Thoracic aorta (tissue), 2 donors: ENCODE results near the gene MPZL1. TPM values are rescaled to one million over a fixed set of nuclear protein-coding genes. Genes with fewer than 3 reads are reported as not detected.
"Not testable (repeated sequence)": the region's sequence is repeated elsewhere in the genome, so short reads cannot be mapped to it uniquely, and the experiment has no call there.

Source experiments
- ATAC-seq: fragments of 150-250 bp; one replicate; pipeline ENCODE4 v1.8.0; 2017; ENCODE audit warnings: low read depth; ENCODE audit not compliant: insufficient number of reproducible peaks, low FRiP score
- DNase-seq: peaks from one replicate; pipeline ENCODE4 v3.0.0-alpha.2; 2020; ENCODE audit warnings: low spot score
- H3K27ac ChIP-seq, 2 donors: fragments of 200-600 bp; sonication (generic); 1 replicate in 1 of 2; 2 replicates in 1 of 2; pipeline ENCODE4 v1.5.1; 2016; ENCODE audit warnings: mild to moderate bottlenecking in 2 of 2, moderate library complexity in 2 of 2
- H3K27me3 ChIP-seq: fragments of 200-600 bp; sonication (generic); replicated peaks from 2 replicates; pipeline ENCODE4 v1.6.0; 2016; ENCODE audit warnings: mild to moderate bottlenecking; ENCODE audit not compliant: insufficient read depth
- H3K36me3 ChIP-seq: fragments of 200-600 bp; sonication (generic); one replicate; pipeline ENCODE4 v1.5.1; 2016
- H3K4me1 ChIP-seq, 2 donors: fragments of 200-600 bp; sonication (generic); 1 replicate in 1 of 2; 2 replicates in 1 of 2; pipeline versions ENCODE4 v1.5.1 to v1.6.0; 2016; ENCODE audit warnings: low read depth in 2 of 2, mild to moderate bottlenecking in 1 of 2; ENCODE audit not compliant: control insufficient read depth in 1 of 2
- H3K4me3 ChIP-seq: fragments of 200-600 bp; sonication (generic); 2 replicates; pipeline ENCODE4 v1.5.1; 2016; ENCODE audit warnings: mild to moderate bottlenecking
- H3K9me3 ChIP-seq: fragments of 200-600 bp; sonication (generic); 2 replicates; pipeline ENCODE4 v1.5.1; 2016
- total RNA-seq, 2 donors: library from RNA; depleted of rRNA; stranded (reverse); fragments of >200 nt; gene quantifications; one replicate each; pipeline versions ENCODE4 v1.1.0 to v1.2.3, GENCODE V29; 2016
- TF ChIP-seq, protein P1 (sequence below): fragments of 200-600 bp; sonication (generic); IDR thresholded peaks from one replicate; pipeline ENCODE4 v1.5.1; 2019; ENCODE audit warnings: antibody characterized with exemption

Gene MPZL1
- total RNA-seq, 2 donors from 2014 or later = 92.6 to 108 TPM

DNA sequence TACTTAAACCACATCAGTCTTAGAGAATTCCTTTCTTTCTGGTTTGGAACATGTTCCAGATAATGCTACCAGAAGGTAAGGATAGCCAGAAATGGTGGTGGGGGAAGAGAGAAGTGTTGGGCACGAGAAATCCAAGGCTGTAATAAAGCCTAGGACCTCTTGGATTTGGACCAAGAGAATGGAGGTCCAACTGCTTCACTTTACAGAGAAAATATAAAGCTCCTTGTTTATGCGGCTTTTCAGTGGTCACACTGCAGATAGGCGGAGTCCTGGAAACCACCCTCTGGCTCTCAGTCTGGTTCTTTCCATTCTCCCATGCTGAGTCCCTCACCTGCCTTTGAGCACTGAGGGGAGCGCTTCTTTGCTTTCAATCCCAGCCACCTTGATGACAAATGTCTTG, 104.3 kb downstream of the MPZL1 start:
- Histone ChIP-seq H3K27me3 (no peaks in the 10 kb centered on the region), H3K36me3 (no peaks in the 10 kb centered on the region), H3K27ac (no peak overlapping the region), H3K4me3 (no peak overlapping the region), H3K4me1 (no peaks in the 10 kb centered on the region), H3K9me3 (no peaks in the 10 kb centered on the region)
- ATAC-seq (no peak), DNase-seq (no peak)
- TF ChIP-seq, protein P1, sequence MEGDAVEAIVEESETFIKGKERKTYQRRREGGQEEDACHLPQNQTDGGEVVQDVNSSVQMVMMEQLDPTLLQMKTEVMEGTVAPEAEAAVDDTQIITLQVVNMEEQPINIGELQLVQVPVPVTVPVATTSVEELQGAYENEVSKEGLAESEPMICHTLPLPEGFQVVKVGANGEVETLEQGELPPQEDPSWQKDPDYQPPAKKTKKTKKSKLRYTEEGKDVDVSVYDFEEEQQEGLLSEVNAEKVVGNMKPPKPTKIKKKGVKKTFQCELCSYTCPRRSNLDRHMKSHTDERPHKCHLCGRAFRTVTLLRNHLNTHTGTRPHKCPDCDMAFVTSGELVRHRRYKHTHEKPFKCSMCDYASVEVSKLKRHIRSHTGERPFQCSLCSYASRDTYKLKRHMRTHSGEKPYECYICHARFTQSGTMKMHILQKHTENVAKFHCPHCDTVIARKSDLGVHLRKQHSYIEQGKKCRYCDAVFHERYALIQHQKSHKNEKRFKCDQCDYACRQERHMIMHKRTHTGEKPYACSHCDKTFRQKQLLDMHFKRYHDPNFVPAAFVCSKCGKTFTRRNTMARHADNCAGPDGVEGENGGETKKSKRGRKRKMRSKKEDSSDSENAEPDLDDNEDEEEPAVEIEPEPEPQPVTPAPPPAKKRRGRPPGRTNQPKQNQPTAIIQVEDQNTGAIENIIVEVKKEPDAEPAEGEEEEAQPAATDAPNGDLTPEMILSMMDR = no peak

GRCh38 chr1:167829868-167830267, 108.1 kb downstream of the MPZL1 start:
- Histone ChIP-seq H3K27me3 (no peaks in the 10 kb centered on the region), H3K4me3 (no peak overlapping the region), H3K9me3 (no peaks in the 10 kb centered on the region), H3K27ac (no peak overlapping the region), H3K36me3 (no peaks in the 10 kb centered on the region), H3K4me1 (no peaks in the 10 kb centered on the region)
- DNase-seq (no peak), ATAC-seq (no peak)
- TF ChIP-seq, protein P1 = no peak

DNA sequence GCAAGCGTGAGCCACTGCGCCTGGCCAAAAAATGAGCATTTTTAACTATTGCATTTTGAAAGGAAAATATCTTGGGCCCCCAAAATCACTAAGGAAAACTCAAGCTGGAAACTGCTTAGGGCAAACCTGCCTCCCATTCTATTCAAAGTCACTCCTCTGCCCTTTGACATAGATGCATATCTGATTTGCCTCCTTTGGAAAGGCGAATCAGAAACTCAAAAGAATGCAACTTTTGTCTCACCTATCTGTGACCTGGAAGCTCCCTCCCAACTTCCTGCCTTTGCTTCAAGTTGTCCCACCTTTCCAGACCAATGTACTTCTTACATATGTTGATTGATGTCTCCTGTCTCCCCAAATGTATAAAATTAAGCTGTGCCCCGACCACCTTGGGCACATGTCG, 108.9 kb downstream of the MPZL1 start:
- H3K4me3 ChIP-seq, DNase-seq, H3K27me3 ChIP-seq, H3K36me3 ChIP-seq, H3K27ac ChIP-seq, ATAC-seq, H3K4me1 ChIP-seq, H3K9me3 ChIP-seq: not testable (repeated sequence)

DNA sequence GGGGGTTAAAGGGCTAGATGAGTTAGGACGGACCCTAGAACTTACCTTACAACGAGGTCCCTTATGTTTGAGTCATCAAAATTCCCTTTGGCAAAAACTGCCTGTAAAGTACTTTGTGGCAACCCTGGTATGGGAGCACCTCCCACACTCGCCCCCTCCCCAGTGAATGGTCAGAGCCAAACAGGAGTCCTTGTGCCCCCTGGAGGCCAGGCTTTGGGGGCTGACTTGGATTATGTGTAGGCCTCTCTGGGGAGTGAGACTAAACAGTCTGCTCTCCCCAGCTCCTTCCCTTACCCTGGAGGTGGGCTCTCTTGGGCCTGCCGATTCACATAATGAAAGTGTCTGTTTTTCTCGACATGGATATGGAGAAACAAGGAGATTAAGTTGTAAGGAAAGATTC, 110.9 kb downstream of the MPZL1 start:
- no peaks in the 10 kb centered on the region for H3K36me3 ChIP-seq
- no peak overlapping the region for H3K27ac ChIP-seq
- no peaks in the 10 kb centered on the region for H3K27me3 ChIP-seq
- TF ChIP-seq, protein P1 = no peak
- ATAC-seq (no peak), DNase-seq (no peak)
- H3K4me1 ChIP-seq = no peaks in the 10 kb centered on the region
- no peak overlapping the region for H3K4me3 ChIP-seq
- H3K9me3 ChIP-seq = no peaks in the 10 kb centered on the region

DNA sequence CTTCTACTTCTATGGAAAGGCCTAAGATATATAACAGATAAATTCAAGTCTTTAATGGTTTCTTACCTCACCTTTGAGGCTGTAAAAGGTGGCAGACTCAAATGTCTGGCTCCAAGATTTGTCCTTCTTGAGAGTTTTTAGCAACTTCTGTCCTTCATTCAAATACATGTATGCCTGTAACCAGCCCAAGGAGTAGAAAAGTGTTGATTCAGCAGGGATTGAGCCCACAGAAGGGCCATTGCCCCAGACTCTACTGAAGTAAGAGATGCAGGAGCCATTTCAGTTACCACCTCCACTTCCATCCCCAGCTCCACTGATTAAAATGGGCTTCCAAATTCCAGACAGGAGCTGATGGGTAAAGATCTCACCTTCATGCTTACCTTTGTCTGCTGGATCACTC, 112.1 kb downstream of the MPZL1 start:
- no peaks in the 10 kb centered on the region for H3K4me1 ChIP-seq
- no peaks in the 10 kb centered on the region for H3K27me3 ChIP-seq
- TF ChIP-seq, protein P1 = no peak
- no peaks in the 10 kb centered on the region for H3K9me3 ChIP-seq
- ATAC-seq (no peak), DNase-seq (no peak)
- H3K36me3 ChIP-seq = no peaks in the 10 kb centered on the region
- no peak overlapping the region for H3K4me3 ChIP-seq
- H3K27ac ChIP-seq = no peak overlapping the region

GRCh38 chr1:167836197-167836596, 114.4 kb downstream of the MPZL1 start:
- Histone ChIP-seq H3K4me1 (no peaks in the 10 kb centered on the region), H3K27ac (no peak overlapping the region), H3K4me3 (no peak overlapping the region), H3K9me3 (no peaks in the 10 kb centered on the region), H3K27me3 (no peaks in the 10 kb centered on the region), H3K36me3 (no peaks in the 10 kb centered on the region)
- TF ChIP-seq, protein P1 = no peak
- DNase-seq = no peak
- no peak for ATAC-seq
